ENCODE measurements around the gene TRIM43B.
"Not testable (repeated sequence)": the region's sequence is repeated elsewhere in the genome, so short reads cannot be mapped to it uniquely, and the experiment has no call there.

The TRIM43B gene

DNA sequence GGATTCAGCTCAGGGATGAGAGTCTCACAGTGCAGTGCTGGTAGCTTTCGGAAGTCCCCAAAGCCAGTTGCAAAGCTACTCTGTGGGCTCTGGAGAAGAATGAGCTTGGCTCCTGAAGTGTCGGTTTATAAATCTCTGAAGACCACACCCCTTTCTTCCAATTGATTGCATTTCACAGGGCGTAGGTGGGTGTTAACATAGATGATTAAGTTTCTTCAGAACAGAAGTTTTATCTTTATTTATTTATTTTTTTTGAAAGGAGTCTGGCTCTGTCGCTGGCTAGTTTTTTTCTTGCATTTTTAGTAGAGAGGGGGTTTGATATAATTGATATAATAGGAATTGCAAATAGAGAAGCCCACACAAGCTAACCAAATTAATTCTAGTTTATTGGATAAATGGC lies at the start of gene TRIM43B:
Gene TRIM43B (minus strand): TSS at position 101 of the 400 bp plus-strand sequence. CDS start 2,040 bp downstream, outside the sequence.
- DNase-seq (ENCODE audit: low spot score) = not testable (repeated sequence)

DNA sequence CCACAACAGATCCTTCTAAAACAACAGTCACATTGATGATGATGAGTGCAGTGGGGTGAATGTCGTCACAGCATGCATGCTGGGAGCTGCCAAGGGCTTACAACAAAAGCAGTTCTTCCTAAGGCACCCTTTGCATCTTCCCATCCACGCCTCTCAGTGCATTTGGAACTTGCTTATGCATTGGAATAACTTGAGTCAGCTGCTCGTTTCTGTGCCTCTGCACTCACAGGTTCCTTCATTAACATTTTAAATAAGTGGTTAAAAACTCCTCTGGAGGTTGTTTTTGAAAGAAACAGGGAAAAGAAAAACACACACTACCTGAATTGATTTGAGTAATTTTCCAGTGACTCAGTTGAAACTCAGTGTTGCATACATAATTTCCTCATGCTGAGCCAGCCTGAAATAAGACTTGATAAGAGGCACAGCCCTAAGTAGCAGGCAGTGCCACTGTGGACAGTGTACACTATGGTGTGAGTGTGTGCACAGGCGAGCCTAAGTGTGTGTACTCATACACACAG lies 46.8 kb upstream of the TRIM43B start:
- DNase-seq (ENCODE audit: low spot score) = no peak

DNA sequence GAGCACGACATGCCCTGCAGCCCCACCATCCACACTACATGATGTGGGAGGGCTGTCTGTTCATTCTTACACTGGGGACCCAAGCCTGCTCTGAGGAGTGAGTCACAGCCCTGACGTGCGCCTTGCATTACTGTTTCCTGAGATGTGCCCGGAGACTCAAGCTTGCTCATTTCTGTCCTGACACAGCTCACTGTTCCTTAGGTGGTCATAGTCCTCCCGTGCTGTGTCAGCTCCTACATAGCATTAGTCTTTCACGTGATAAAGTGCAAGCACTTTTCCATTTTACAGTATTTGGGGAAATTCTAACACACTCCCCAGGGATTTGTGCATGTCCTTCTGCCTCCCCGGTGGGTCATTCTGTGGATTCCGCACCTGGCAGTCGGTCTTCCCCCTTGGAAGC lies 46.2 kb upstream of the TRIM43B start:
- no peak for DNase-seq (ENCODE audit: low spot score)

GRCh38 chr2:95526360-95527341 lies 42.1 kb upstream of the TRIM43B start:
- no peak for DNase-seq (ENCODE audit: low spot score)

GRCh38 chr2:95525294-95526035 lies 40.9 kb upstream of the TRIM43B start:
- no peak for DNase-seq (ENCODE audit: low spot score)

DNA sequence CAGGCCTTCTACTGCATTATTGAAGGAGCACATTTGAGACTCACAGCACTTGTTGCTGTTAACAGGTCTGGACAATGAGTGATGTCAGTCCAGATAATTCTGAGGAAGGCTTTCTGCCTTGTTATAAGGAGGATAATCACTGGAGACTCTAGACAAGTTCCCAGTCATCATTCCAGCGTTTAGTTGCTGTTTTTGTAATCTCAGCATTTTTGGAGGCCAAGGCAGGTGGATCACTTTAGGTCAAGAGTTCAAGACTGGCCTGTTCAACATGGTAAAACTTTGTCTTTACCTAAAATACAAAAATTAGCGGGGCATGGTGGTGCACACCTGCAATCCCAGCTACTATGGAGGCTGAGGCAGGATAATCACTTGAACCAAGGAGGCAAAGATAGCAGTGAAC lies 39.6 kb upstream of the TRIM43B start:
- no peak for DNase-seq (ENCODE audit: low spot score)

DNA sequence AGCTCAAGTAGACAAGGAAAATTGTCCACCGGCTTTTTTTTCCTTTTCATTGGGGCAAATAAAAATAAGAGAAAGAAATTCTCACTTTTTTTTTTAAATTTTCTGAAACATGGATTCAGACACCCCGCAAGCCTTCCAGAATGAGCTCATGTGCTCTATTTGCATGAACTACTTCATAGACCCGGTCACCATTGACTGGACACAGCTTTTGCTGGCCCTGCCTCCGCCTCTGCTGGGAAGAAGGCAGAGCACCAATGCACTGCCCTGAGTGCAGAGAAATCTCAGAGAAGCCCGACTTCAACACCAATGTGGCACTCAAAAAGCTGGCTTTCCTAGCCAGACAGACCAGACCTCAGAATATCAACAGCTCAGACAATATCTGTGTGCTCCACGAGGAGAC lies 30.2 kb upstream of the TRIM43B start:
- DNase-seq (ENCODE audit: low spot score) = no peak

DNA sequence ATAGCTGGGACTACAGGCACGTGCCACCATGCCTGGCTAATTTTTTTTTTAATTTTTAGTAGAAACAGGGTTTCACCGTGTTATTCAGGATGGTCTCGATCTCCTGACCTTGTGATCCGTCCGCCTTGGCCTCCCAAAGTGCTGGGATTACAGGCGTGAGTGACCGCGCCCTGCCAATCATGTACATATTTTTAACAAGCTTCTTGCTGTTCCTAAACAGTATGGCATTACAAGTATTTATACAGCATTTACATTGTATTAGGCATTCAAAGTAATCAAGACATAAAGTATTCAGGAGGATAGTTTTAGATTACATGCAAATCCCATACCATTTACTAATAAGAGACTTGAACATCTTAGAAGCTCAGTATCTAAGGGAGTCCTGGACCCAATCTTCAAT lies 29.7 kb upstream of the TRIM43B start:
- not testable (repeated sequence) for DNase-seq (ENCODE audit: low spot score)

- no peak for DNase-seq (ENCODE audit: low spot score)
These were observed 24.9 kb upstream of the TRIM43B start for GRCh38 chr2:95509408-95509807.

DNA sequence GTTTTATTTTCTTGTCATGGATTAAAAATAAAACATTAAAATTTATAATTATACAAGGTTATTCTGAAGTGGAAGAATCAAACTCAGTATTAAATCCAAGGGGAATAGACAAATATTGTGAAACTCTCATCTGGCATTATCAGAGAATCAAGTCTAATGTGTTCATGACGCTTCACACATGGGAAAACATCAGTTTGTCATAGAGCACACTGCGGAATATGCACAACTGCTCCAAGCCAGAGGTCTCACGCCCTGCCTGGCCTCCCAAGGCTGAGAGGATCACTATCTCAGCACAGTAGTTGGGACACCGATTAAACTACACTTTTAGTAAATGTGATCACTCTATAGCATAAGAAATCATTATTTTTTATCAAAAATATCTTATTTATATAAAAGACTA lies 20.7 kb upstream of the TRIM43B start:
- no peak for DNase-seq (ENCODE audit: low spot score)

DNA sequence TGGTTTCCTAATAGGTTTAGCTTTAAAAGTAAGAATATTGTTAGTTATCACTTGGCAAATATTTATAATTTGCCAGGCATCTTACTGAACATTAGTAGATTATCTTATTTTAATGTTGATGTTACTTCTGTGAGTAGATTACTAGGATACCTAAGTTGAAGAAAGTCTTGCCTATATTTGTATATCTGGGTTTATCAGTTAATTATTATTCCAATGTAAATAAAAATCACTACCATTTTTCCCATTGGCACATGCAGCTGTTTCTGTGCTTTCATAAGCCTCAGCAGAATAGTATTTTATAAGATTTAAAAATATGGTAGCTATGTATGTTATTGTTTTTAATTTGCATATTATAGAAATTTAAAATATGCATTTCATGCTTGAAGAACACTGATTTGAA lies 16.3 kb upstream of the TRIM43B start:
- DNase-seq (ENCODE audit: low spot score) = no peak

GRCh38 chr2:95492076-95492475 lies 7.5 kb upstream of the TRIM43B start:
- not testable (repeated sequence) for DNase-seq (ENCODE audit: low spot score)

GRCh38 chr2:95475025-95475424 lies 9.5 kb downstream of the TRIM43B start:
- DNase-seq (ENCODE audit: low spot score) = not testable (repeated sequence)

DNA sequence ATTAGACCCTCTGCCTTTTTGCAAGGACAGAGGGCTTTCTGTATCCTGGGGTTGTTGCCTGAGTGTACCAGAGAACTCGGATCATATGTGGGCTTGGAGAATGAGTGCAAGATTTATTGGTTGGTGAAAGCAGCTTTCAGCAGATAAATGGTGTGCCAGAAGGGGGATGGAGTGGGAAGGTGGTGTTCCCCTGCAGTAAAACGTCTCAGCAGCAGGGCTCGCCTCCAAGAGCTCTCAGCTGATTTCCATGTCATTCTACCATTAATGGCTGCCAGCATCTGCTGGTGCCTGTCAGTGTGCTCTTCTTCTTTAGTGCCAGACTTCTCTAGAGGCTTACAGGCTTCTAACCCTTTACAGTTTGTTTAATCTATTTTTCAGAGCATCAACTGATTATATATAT lies 16.6 kb downstream of the TRIM43B start:
- not testable (repeated sequence) for DNase-seq (ENCODE audit: low spot score)

DNA sequence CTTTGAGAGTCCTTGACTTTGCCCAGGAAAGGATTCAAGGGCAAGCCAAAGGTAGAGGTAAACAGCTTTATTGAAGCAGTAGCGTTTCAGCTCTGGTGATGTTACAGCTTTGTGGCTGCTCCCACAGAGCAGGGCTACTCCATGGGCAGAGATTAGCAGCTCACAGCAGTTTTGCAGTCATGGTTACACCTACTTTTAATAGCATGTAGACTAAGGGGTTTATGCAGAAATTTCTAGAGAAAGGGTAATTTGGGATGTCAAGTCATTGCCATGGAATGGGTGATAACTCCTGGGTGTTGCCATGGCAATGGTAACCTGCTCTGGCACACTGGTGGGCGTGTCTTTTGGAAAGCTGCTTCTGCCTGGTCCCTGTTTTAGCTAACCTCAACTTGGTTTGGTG lies 18.0 kb downstream of the TRIM43B start:
- DNase-seq (ENCODE audit: low spot score) = not testable (repeated sequence)

GRCh38 chr2:95463292-95463691 lies 21.3 kb downstream of the TRIM43B start:
- not testable (repeated sequence) for DNase-seq (ENCODE audit: low spot score)

- not testable (repeated sequence) for DNase-seq (ENCODE audit: low spot score)
These were observed 39.2 kb downstream of the TRIM43B start for GRCh38 chr2:95445317-95445716.

DNA sequence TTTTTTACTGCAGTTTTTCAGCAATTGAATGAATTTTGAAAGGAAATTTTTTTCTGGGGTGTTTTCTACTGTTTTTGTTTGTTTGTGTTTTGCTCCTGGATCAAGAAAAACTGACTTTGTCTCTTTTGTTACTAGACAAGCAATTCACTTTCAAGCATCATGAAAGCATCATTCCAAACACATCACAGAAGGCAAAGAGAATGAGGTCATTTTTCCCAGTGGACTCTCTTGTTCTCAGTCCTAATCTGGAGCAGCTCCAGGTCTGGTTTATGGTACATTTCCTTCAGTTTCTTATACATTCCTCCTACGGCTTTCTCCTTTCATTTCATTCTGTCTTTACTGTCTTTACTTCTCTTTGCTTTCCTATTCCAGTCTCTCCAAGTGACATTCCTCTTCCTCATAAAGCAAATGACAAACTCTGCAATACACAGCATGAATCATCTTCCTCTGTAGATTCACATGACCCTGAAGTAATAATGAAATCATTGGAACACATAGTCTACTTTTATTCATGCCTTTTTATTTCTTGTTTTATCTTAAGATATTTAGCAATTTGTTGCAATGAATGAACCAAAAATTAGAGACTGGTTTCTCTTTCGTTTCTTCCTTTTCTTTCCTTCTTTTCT lies 42.0 kb downstream of the TRIM43B start:
- DNase-seq (ENCODE audit: low spot score) = not testable (repeated sequence)

- not testable (repeated sequence) for DNase-seq (ENCODE audit: low spot score)
These were observed 48.7 kb downstream of the TRIM43B start for GRCh38 chr2:95435872-95436209.

GRCh38 chr2:95435162-95435871 lies 49.2 kb downstream of the TRIM43B start:
- not testable (repeated sequence) for DNase-seq (ENCODE audit: low spot score)

DNA sequence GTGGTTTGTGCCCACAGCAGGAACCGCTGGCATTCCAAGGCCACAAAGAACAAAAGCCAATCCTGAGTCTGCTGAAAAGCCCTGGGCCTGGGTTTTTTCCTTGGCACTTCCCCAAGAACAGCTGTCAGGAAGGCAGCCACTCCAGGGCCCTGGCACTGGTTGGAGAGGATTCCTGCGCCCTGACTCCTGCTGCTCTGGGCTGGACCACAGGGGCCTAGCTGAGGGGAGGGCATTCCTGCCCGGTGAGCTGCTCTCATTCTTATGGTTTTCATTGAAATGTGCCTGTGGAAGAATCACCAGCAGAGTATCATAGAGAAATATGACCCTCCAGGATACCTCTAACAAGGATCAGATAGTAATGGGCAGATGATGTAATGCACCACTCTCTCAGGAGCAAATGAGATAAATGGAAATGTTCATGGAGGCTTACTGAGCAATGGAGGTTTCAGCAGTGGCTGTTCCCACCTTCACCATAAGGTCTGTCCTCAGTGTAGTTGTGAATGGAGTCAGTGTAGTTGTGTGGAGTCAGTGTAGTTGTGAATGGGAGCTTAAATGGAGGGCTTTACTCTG lies 50.0 kb downstream of the TRIM43B start:
- DNase-seq (ENCODE audit: low spot score) = not testable (repeated sequence)
